H1 (cell line): ENCODE data around the gene DAGLA. TPM values are rescaled to one million over a fixed set of nuclear protein-coding genes. Genes with fewer than 3 reads are reported as not detected.
A peak's percentile ranks its signal among the peaks of the same experiment; 100 is the strongest.

ENCODE experiments used
- CTCF ChIA-PET: fragments of 300-600 bp; sonication (Branson Sonifier 250); formaldehyde crosslinking; loops from one replicate; lab custom pipeline; 2021; ENCODE audit not compliant: partially characterized antibody; lab: Charles Lee
- POLR2A ChIA-PET: fragments of 300-600 bp; sonication (Branson Sonifier 250); formaldehyde crosslinking; loops from one replicate; lab custom pipeline; 2021; ENCODE audit warnings: inconsistent platforms; ENCODE audit not compliant: partially characterized antibody; lab: Charles Lee
- DNase-seq, 2 experiments: peaks; one replicate each; pipeline versions ENCODE4 v3.0.0 to v3.0.0-alpha.2; 2010 to 2022; ENCODE audit warnings: low spot score in 2 of 2, low read depth in 1 of 2, mixed read lengths in 1 of 2
- FAIRE-seq: peaks from 2 replicates; lab custom pipeline; 2011; peaks lifted over from hg19 to GRCh38; lab: Jason Lieb, UNC
- H2AFZ ChIP-seq: 2 replicates; pipeline ENCODE4 v1.8.1; 2012; ENCODE audit warnings: low read length, inconsistent platforms
- H2AK5ac ChIP-seq: 2 replicates; pipeline ENCODE4 v1.6.1; 2013; ENCODE audit warnings: low read depth, low read length
- H2BK120ac ChIP-seq: replicated peaks from 2 replicates; pipeline ENCODE3; 2013; ENCODE audit warnings: low read depth, low read length, inconsistent platforms
- H2BK12ac ChIP-seq: 2 replicates; pipeline ENCODE4 v1.6.1; 2013; ENCODE audit warnings: low read depth, low read length
- H2BK15ac ChIP-seq: 2 replicates; pipeline ENCODE4 v1.6.1; 2013; ENCODE audit warnings: low read length
- H2BK20ac ChIP-seq: 2 replicates; pipeline ENCODE4 v1.6.1; 2013; ENCODE audit warnings: low read length
- H2BK5ac ChIP-seq: 2 replicates; pipeline ENCODE4 v1.6.1; 2013; ENCODE audit warnings: low read depth, low read length
- H3K14ac ChIP-seq: 2 replicates; pipeline ENCODE4 v1.6.1; 2013; ENCODE audit warnings: inconsistent platforms; ENCODE audit not compliant: insufficient read length
- H3K18ac ChIP-seq: 2 replicates; pipeline ENCODE4 v1.6.1; 2013; ENCODE audit warnings: low read length; ENCODE audit errors: extremely low read depth
- H3K23ac ChIP-seq: 2 replicates; pipeline ENCODE4 v1.6.1; 2013; ENCODE audit warnings: inconsistent platforms; ENCODE audit not compliant: insufficient read length
- H3K23me2 ChIP-seq: 2 replicates; pipeline ENCODE4 v1.6.1; 2013; ENCODE audit warnings: low read depth, low read length
- H3K27ac ChIP-seq: 2 replicates; pipeline ENCODE4 v1.6.1; 2011; ENCODE audit warnings: low read depth, low read length, inconsistent platforms
- H3K27me3 ChIP-seq, 4 experiments: replicated peaks in 1 of 4; 1 replicate in 1 of 4; 2 replicates in 3 of 4; pipeline versions ENCODE4 v1.6.1 to v1.8.1; 2011 to 2013; ENCODE audit warnings: low read length in 3 of 4, mild to moderate bottlenecking in 3 of 4, inconsistent platforms in 2 of 4, mixed read lengths in 2 of 4, moderate library complexity in 1 of 4; ENCODE audit not compliant: control insufficient read depth in 3 of 4, insufficient read depth in 3 of 4; ENCODE audit errors: extremely low read depth in 1 of 4
- H3K36me3 ChIP-seq, 4 experiments: 2 replicates each; pipeline versions ENCODE4 v1.6.1 to v1.8.1; 2011 to 2013; ENCODE audit warnings: mild to moderate bottlenecking in 4 of 4, low read length in 3 of 4, moderate library complexity in 2 of 4, control low read depth in 1 of 4, inconsistent platforms in 1 of 4; ENCODE audit not compliant: insufficient read depth in 4 of 4, control insufficient read depth in 2 of 4
- H3K4ac ChIP-seq: replicated peaks from 2 replicates; pipeline ENCODE3; 2013; ENCODE audit warnings: low read length, low read depth, mixed read lengths, inconsistent platforms; ENCODE audit not compliant: insufficient read length
- H3K4me1 ChIP-seq, 4 experiments: replicated peaks in 1 of 4; 1 replicate in 1 of 4; 2 replicates in 3 of 4; pipeline versions ENCODE4 v1.6.1 to v1.8.1; 2011 to 2013; ENCODE audit warnings: low read length in 3 of 4, inconsistent platforms in 2 of 4, mixed read lengths in 1 of 4; ENCODE audit not compliant: insufficient read depth in 4 of 4, control insufficient read depth in 3 of 4
- H3K4me2 ChIP-seq, 2 experiments: 2 replicates each; pipeline versions ENCODE4 v1.6.1 to v1.8.1; 2011 to 2013; ENCODE audit warnings: low read depth in 2 of 2, low read length in 2 of 2, control low read depth in 1 of 2, inconsistent platforms in 1 of 2, mild to moderate bottlenecking in 1 of 2; ENCODE audit not compliant: insufficient read depth in 1 of 2
- H3K4me3 ChIP-seq, 4 experiments: fragments of 200-600, 300-600 bp in 1 of 4; sonication (generic), shearing (Covaris generic), sonication (Bioruptor Twin) in 1 of 4; 2 replicates each; pipeline versions ENCODE4 v1.5.1 to v1.8.1; 2011 to 2016; ENCODE audit warnings: low read length in 4 of 4, low read depth in 3 of 4, control low read depth in 2 of 4, inconsistent platforms in 2 of 4, mild to moderate bottlenecking in 2 of 4, mixed read lengths in 1 of 4, moderate library complexity in 1 of 4; ENCODE audit not compliant: insufficient read depth in 2 of 4; ENCODE audit errors: extremely low read depth in 1 of 4
- H3K56ac ChIP-seq: replicated peaks from 2 replicates; pipeline ENCODE3; 2013; ENCODE audit warnings: low read depth, mild to moderate bottlenecking, mixed read lengths, low read length, inconsistent platforms; ENCODE audit not compliant: insufficient read length
- H3K79me1 ChIP-seq: 2 replicates; pipeline ENCODE4 v1.6.1; 2013; ENCODE audit warnings: low read depth, low read length, control low read depth
- H3K79me2 ChIP-seq, 2 experiments: 2 replicates each; pipeline versions ENCODE4 v1.6.1 to v1.8.1; 2012 to 2013; ENCODE audit warnings: low read length in 2 of 2, mild to moderate bottlenecking in 2 of 2, inconsistent platforms in 1 of 2; ENCODE audit not compliant: insufficient read depth in 2 of 2, control insufficient read depth in 1 of 2
- H3K9ac ChIP-seq, 4 experiments: replicated peaks in 1 of 4; 1 replicate in 1 of 4; 2 replicates in 3 of 4; pipeline versions ENCODE4 v1.6.1 to v1.8.1; 2011 to 2013; ENCODE audit warnings: low read depth in 3 of 4, low read length in 3 of 4, control low read depth in 2 of 4, mild to moderate bottlenecking in 2 of 4, moderate library complexity in 2 of 4, inconsistent platforms in 1 of 4; ENCODE audit errors: extremely low read depth in 1 of 4
- H3K9me3 ChIP-seq, 2 experiments: 2 replicates each; pipeline versions ENCODE4 v1.6.1 to v1.8.1; 2012 to 2013; ENCODE audit warnings: mild to moderate bottlenecking in 2 of 2, moderate library complexity in 2 of 2, control low read depth in 1 of 2, inconsistent platforms in 1 of 2, low read depth in 1 of 2, low read length in 1 of 2, mixed read lengths in 1 of 2; ENCODE audit not compliant: insufficient read depth in 2 of 2
- H4K20me1 ChIP-seq, 2 experiments: replicated peaks in 1 of 2; 2 replicates each; pipeline versions ENCODE3 to v1.8.1; 2011 to 2013; ENCODE audit warnings: inconsistent platforms in 2 of 2, low read length in 2 of 2, mild to moderate bottlenecking in 1 of 2; ENCODE audit not compliant: insufficient read depth in 2 of 2, control insufficient read depth in 1 of 2
- H4K5ac ChIP-seq: 2 replicates; pipeline ENCODE4 v1.6.1; 2013; ENCODE audit warnings: low read length, low read depth, mixed read lengths, inconsistent platforms; ENCODE audit not compliant: insufficient read length
- H4K8ac ChIP-seq: 2 replicates; pipeline ENCODE4 v1.8.0; 2013; ENCODE audit warnings: mild to moderate bottlenecking, moderate library complexity, low read length, inconsistent platforms; ENCODE audit not compliant: insufficient read depth; ENCODE audit errors: extremely low read depth
- H4K91ac ChIP-seq: replicated peaks from 2 replicates; pipeline ENCODE3; 2013; ENCODE audit warnings: low read length, mixed read lengths, inconsistent platforms; ENCODE audit not compliant: insufficient read length
- RFX5 ChIP-seq: IDR thresholded peaks from 2 replicates; pipeline ENCODE4 v1.6.1; 2011; ENCODE audit warnings: low read depth, low read length, improper control_type of control experiment, borderline replicate concordance
- YY1 ChIP-seq: IDR thresholded peaks from 2 replicates; pipeline ENCODE4 v1.6.1; 2011; ENCODE audit warnings: low read depth, mild to moderate bottlenecking, low read length
- WGBS, 2 experiments: shearing (Covaris generic) in 1 of 2; methylation state at CpG; one replicate each; pipeline versions ENCODE4 v1.1.6 to v1.1.7; 2013 to 2015; ENCODE audit warnings: low lambda C conversion rate in 2 of 2, mixed read lengths in 2 of 2, inconsistent platforms in 1 of 2, low coverage in 1 of 2, missing lambda C conversion rate in 1 of 2; ENCODE audit not compliant: insufficient replicate concordance in 2 of 2, insufficient coverage in 1 of 2, insufficient read length in 1 of 2; ENCODE audit errors: extremely low coverage in 1 of 2, missing lambda C conversion rate in 1 of 2; 5-methylcytosine and 5-hydroxymethylcytosine counted together
- polyA plus RNA-seq, 7 experiments: library from polyadenylated mRNA; depleted of rRNA in 3 of 7; stranded (reverse) in 5 of 7; unstranded in 2 of 7; fragments of >200 nt in 5 of 7; fragments of 200-250 nt in 2 of 7; gene quantifications; 1 replicate in 5 of 7; 2 replicates in 1 of 7; 4 replicates in 1 of 7; pipeline versions ENCODE4 v1.2.1 to v1.2.3, GENCODE V29; 2011 to 2013; ENCODE audit warnings: missing spikeins in 2 of 7, mixed read lengths in 2 of 7
- total RNA-seq: library from RNA; stranded (reverse); fragmentation: NEBNext Ultra II Directional; extraction: Animal tissue kit (Norgen Biotek cat#: 25700); gene quantifications from 2 replicates; pipeline ENCODE4 v1.2.1, GENCODE V29; 2021
- TF ChIP-seq, protein P1 (sequence below), 3 experiments: IDR thresholded peaks; 1 replicate in 2 of 3; 2 replicates in 1 of 3; pipeline versions ENCODE4 v1.5.1 to v1.6.1; 2011; ENCODE audit warnings: low read length in 3 of 3, mild to moderate bottlenecking in 3 of 3, inconsistent platforms in 2 of 3, low read depth in 1 of 3, moderate library complexity in 1 of 3; ENCODE audit not compliant: insufficient read depth in 1 of 3; ENCODE audit errors: control extremely low read depth in 1 of 3

DAGLA gene
- total and polyA plus RNA-seq, 2 of the 8 experiments (the other 6 are each of a cell fraction or from before 2014, with no cell fraction given), result 3.6 to 6.6 TPM

DNA sequence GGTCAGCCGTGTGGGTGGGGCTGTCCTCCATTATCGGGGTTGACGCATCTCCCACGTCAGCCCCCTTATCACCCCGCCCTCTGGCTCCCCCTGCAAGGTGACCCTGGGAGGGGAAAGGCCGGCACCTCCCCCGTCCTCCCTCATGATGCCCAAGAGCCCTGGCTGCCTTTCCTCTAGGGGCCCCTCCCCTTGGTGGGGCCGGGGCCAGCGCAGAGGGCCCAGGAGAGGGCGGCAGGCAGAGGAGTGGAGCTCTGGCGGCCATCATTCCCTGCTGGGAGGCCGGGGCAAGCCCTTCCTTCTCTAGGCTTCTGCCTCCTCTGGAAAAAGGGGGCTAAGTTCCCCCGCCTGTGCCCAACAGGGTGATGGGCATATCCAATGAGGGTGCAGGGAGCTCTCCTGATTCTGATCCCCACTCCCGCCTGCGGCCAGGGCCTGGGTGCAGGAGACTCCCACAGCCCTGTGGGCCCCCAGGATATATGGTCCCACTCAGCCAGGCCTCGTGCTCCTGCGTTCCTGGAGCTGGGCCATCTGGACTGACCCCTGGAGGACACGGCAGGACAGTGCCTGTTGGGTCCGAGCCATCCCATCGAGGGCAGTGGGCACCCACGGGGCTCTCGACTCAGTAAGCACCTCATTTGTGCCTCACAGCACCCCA, 84.5 kb downstream of the DAGLA start:
- no peaks in the 10 kb centered on the region for H3K9me3 ChIP-seq
- H2BK20ac ChIP-seq, result 0 out of 2 replicates have a peak overlapping the region, but pooled peaks have one; percentile 23
- no peaks in the 10 kb centered on the region for H3K36me3 ChIP-seq
- no peaks in the 10 kb centered on the region for H3K27me3 ChIP-seq
- no peaks in the 10 kb centered on the region for H3K23me2 ChIP-seq
- H3K56ac ChIP-seq, result no peak overlapping the region
- no peak overlapping the region for H2BK120ac ChIP-seq
- no peak overlapping the region for H3K23ac ChIP-seq
- DNase-seq, result peak in 1 of 2 experiments; percentile 63
- H4K20me1 ChIP-seq, result no peaks in the 10 kb centered on the region
- no peak overlapping the region for H3K4me2 ChIP-seq
- no peaks in the 10 kb centered on the region for H3K79me1 ChIP-seq
- peaks cover 0 to 20% (median 11%) of the 10 kb centered on the region in 4 experiments; a peak in 6 of 7 replicates for H3K4me1 ChIP-seq
- H2AK5ac ChIP-seq, result 0 out of 2 replicates have a peak overlapping the region, but pooled peaks have one; percentile 13
- H2BK12ac ChIP-seq, result peak overlapping the region; percentile 39; the same call in 1 of the 2 replicates
- no peak overlapping the region for H3K4ac ChIP-seq
- H4K91ac ChIP-seq, result peak overlapping the region; percentile 72
- POLR2A ChIA-PET, result interaction anchor here (0.5 to 1.6 kb wide), 7 partner anchors 11 to 288 kb away, joined by 3 to 6 read pairs (median 4); partner anchors contain the start of genes FEN1, MYRF and TMEM258
- FAIRE-seq, result no peak
- CTCF ChIA-PET, result interaction anchor here (1.0 to 5.3 kb wide), 13 partner anchors 10 to 135 kb away, joined by 3 to 38 read pairs (median 7); partner anchors contain the start of gene MYRF
- no peak overlapping the region for H2BK5ac ChIP-seq
- no peak overlapping the region for H3K27ac ChIP-seq
- H3K18ac ChIP-seq, result peak overlapping the region; percentile 32; the same call in 1 of the 2 replicates
- WGBS, 2 experiments, result 74% methylated on average over 19 of the region's 22 CpGs; no CpG with 5 or more reads in 1 of the 2 experiments
- H3K9ac ChIP-seq, result no peak overlapping the region
- H3K14ac ChIP-seq, result no peak overlapping the region
- no peak for TF ChIP-seq RFX5
- TF ChIP-seq, protein P1, sequence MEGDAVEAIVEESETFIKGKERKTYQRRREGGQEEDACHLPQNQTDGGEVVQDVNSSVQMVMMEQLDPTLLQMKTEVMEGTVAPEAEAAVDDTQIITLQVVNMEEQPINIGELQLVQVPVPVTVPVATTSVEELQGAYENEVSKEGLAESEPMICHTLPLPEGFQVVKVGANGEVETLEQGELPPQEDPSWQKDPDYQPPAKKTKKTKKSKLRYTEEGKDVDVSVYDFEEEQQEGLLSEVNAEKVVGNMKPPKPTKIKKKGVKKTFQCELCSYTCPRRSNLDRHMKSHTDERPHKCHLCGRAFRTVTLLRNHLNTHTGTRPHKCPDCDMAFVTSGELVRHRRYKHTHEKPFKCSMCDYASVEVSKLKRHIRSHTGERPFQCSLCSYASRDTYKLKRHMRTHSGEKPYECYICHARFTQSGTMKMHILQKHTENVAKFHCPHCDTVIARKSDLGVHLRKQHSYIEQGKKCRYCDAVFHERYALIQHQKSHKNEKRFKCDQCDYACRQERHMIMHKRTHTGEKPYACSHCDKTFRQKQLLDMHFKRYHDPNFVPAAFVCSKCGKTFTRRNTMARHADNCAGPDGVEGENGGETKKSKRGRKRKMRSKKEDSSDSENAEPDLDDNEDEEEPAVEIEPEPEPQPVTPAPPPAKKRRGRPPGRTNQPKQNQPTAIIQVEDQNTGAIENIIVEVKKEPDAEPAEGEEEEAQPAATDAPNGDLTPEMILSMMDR (IDR thresholded peaks at IDR 0.05; ENCODE audit: control extremely low read depth in 1 of 3, insufficient read depth in 1 of 3, low read depth in 1 of 3, low read length in 3 of 3), result peak in 2 of 3 experiments; percentile 25 to 48; a peak in 2 of 4 replicates
- TF ChIP-seq YY1, result peak; percentile 86
- TF ChIP-seq, all 59 proteins: peak for 2
- no peaks in the 10 kb centered on the region for H3K79me2 ChIP-seq
- peak overlapping the region; percentile 31; the same call in 1 of the 2 replicates for H2BK15ac ChIP-seq
- H3K4me3 ChIP-seq, result no peak overlapping the region
- no peak overlapping the region for H4K5ac ChIP-seq
- no peak overlapping the region for H2AFZ ChIP-seq
- peak overlapping the region; percentile 3; the same call in 1 of the 2 replicates for H4K8ac ChIP-seq
